GM23338 (cell line): ENCODE data around the gene GRIN2A. TPM values are rescaled to one million over a fixed set of nuclear protein-coding genes. Genes with fewer than 3 reads are reported as not detected.
A peak's percentile ranks its signal among the peaks of the same experiment; 100 is the strongest.

Experiments
- ATAC-seq: fragments of 200-7000 bp; cut with Tn5 transposase; 3 replicates; pipeline ENCODE4 v1.9.1; 2020
- DNase-seq: peaks from one replicate; pipeline ENCODE4 v3.0.0-alpha.2; 2015; ENCODE audit warnings: low spot score
- H2AFZ ChIP-seq: fragments of 200-600 bp; sonication (generic); 2 replicates; pipeline ENCODE4 v1.8.0; 2016; ENCODE audit warnings: antibody characterized with exemption, mild to moderate bottlenecking, moderate library complexity
- H3F3A ChIP-seq: fragments of 200-600 bp; sonication (generic); replicated peaks from 2 replicates; pipeline ENCODE4 v1.8.0; 2017; ENCODE audit warnings: antibody characterized with exemption, mixed run types, low read depth
- H3K27ac ChIP-seq: fragments of 200-600 bp; sonication (generic); 2 replicates; pipeline ENCODE4 v1.6.1; 2016; ENCODE audit warnings: low read depth
- H3K27me3 ChIP-seq: fragments of 200-600 bp; sonication (generic); 2 replicates; pipeline ENCODE4 v1.8.0; 2016; ENCODE audit warnings: mild to moderate bottlenecking, mixed run types, moderate library complexity; ENCODE audit not compliant: insufficient read depth
- H3K36me3 ChIP-seq: fragments of 200-600 bp; sonication (generic); 2 replicates; pipeline ENCODE4 v1.8.0; 2016; ENCODE audit warnings: mild to moderate bottlenecking; ENCODE audit not compliant: insufficient read depth
- H3K4me1 ChIP-seq: fragments of 200-600 bp; sonication (generic); 2 replicates; pipeline ENCODE4 v1.8.0; 2016; ENCODE audit warnings: mild to moderate bottlenecking, moderate library complexity; ENCODE audit not compliant: insufficient read depth
- H3K4me2 ChIP-seq: fragments of 200-600 bp; sonication (generic); 2 replicates; pipeline ENCODE4 v1.7.1; 2017; ENCODE audit warnings: mixed run types
- H3K4me3 ChIP-seq: fragments of 200-600 bp; sonication (generic); 2 replicates; pipeline ENCODE4 v1.6.1; 2016; ENCODE audit warnings: mixed run types
- H3K79me2 ChIP-seq: fragments of 200-600 bp; sonication (generic); replicated peaks from 2 replicates; pipeline ENCODE4 v1.8.0; 2017; ENCODE audit warnings: mild to moderate bottlenecking; ENCODE audit not compliant: insufficient read depth
- H3K9me2 ChIP-seq: fragments of 200-600 bp; sonication (generic); 2 replicates; pipeline ENCODE4 v1.8.0; 2017; ENCODE audit not compliant: insufficient read depth
- H4K20me1 ChIP-seq: fragments of 200-600 bp; sonication (generic); replicated peaks from 2 replicates; pipeline ENCODE4 v1.8.0; 2017; ENCODE audit warnings: mild to moderate bottlenecking; ENCODE audit not compliant: insufficient read depth
- H3K27ac Mint-ChIP-seq: 2 replicates; pipeline ENCODE4 v1.8.0; 2020; ENCODE audit warnings: inconsistent platforms, mild to moderate bottlenecking, moderate library complexity, mixed read lengths
- H3K27me3 Mint-ChIP-seq: 3 replicates; pipeline ENCODE4 v1.8.0; 2022; ENCODE audit warnings: low read depth, mild to moderate bottlenecking, moderate library complexity, mixed read lengths, inconsistent platforms; ENCODE audit not compliant: insufficient read depth, poor library complexity
- H3K36me3 Mint-ChIP-seq: 3 replicates; pipeline ENCODE4 v1.8.0; 2021; ENCODE audit warnings: low read depth, mild to moderate bottlenecking, inconsistent platforms, moderate library complexity, mixed read lengths
- H3K4me1 Mint-ChIP-seq: 3 replicates; pipeline ENCODE4 v1.8.0; 2020; ENCODE audit warnings: mild to moderate bottlenecking, inconsistent platforms, mixed read lengths
- H3K4me3 Mint-ChIP-seq: 3 replicates; pipeline ENCODE4 v1.8.0; 2021; ENCODE audit warnings: moderate library complexity, mild to moderate bottlenecking, inconsistent platforms, mixed read lengths
- H3K9me3 Mint-ChIP-seq: 3 replicates; pipeline ENCODE4 v1.8.0; 2020; ENCODE audit warnings: moderate library complexity, mild to moderate bottlenecking, inconsistent platforms, mixed read lengths
- CREB1 ChIP-seq: fragments of 250-450 bp; sonication (Bioruptor Pico); IDR thresholded peaks from 2 replicates; pipeline ENCODE4 v1.5.0; 2020; ENCODE audit warnings: low read depth, mild to moderate bottlenecking, moderate library complexity
- CTCF ChIP-seq, 2 experiments: fragments of 200-600 bp in 1 of 2; sonication (generic) in 1 of 2; conservative IDR thresholded peaks; 2 replicates each; pipeline versions ENCODE4 v1.5.1 to v1.6.1; 2016 to 2017; ENCODE audit warnings: antibody characterized with exemption in 2 of 2, low read depth in 2 of 2, mild to moderate bottlenecking in 2 of 2, moderate library complexity in 1 of 2
- EZH2 ChIP-seq: fragments of 200-600 bp; sonication (generic); IDR thresholded peaks from one replicate; pipeline ENCODE4 v1.8.0; 2017; ENCODE audit warnings: antibody characterized with exemption, mild to moderate bottlenecking, low read depth; ENCODE audit not compliant: unreplicated experiment
- EZH2phosphoT487 ChIP-seq: fragments of 200-600 bp; sonication (generic); IDR thresholded peaks from one replicate; pipeline ENCODE4 v1.8.1; 2018; ENCODE audit warnings: antibody characterized with exemption; ENCODE audit not compliant: unreplicated experiment
- JUNB ChIP-seq: IDR thresholded peaks from one replicate; pipeline ENCODE4 v1.6.1; 2016; ENCODE audit warnings: antibody characterized with exemption; ENCODE audit not compliant: unreplicated experiment
- STAT1 ChIP-seq: IDR thresholded peaks from one replicate; pipeline ENCODE4 v1.6.1; 2016; ENCODE audit warnings: antibody characterized with exemption; ENCODE audit not compliant: unreplicated experiment
- ZNF114 ChIP-seq: fragments of 250-450 bp; sonication (Bioruptor Pico); IDR thresholded peaks from 2 replicates; pipeline ENCODE4 v1.5.0; 2020; ENCODE audit warnings: mild to moderate bottlenecking, moderate library complexity
- polyA plus RNA-seq: library from polyadenylated mRNA; unstranded; fragments of >200 nt; fragmentation: Nextera tagmentation; extraction: Ambion mirVana; gene quantifications from 2 replicates; pipeline ENCODE4 v1.2.1, GENCODE V29; 2016
- total RNA-seq: library from RNA; depleted of rRNA; stranded (reverse); fragments of >200 nt; shearing (Covaris generic); gene quantifications from 2 replicates; pipeline ENCODE4 v1.2.3, GENCODE V29; 2014
- TF ChIP-seq, protein P1 (sequence below): IDR thresholded peaks from one replicate; pipeline ENCODE4 v1.6.1; 2018; ENCODE audit warnings: antibody characterized with exemption; ENCODE audit not compliant: unreplicated experiment
- TF ChIP-seq, protein P2 (sequence below): fragments of 250-450 bp; sonication (Bioruptor Pico); IDR thresholded peaks from 2 replicates; pipeline ENCODE4 v1.5.0; 2020; ENCODE audit warnings: mild to moderate bottlenecking, moderate library complexity

Gene GRIN2A
- total and polyA plus RNA-seq, 2 experiments from 2014 or later = 0.89 to 5.1 TPM

DNA sequence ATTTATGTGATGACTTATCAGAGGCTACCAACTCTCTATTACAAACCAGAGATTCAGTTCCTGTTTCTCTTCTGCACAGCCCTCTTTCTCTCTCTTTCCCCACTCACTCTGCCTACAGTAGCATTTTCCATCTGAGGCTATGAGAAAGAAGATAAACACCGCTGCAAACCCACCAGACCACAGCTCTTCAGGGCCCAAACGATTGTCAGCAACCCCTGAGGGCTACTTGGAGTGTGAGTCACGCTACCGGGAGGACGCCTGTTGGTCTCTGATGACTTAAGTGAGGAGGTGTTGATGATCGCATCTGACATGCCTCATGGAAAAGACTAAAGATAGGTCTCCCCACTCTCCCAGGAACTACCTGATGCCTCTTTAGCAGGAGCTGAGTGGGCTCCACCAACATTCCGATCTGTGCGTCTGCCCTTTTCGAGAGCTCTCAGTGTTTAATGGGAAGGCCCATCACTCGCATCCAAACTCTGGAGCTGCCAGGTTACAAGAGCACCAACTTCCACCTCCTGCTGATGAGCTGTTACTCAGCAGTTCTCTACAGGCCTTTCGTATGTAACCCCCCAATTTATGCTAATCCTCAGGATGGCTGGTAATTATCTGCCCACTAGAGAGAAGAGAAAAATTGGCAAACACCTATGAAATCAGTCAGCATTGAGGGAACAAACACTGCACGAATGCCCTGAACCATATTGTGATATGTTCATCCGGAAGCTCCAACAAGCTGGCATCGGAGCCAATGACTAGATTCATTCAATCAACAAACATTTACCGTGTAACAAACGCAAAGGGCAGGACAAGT, 9.2 kb downstream of the GRIN2A start:
- H3K4me3 Mint-ChIP-seq = no peak overlapping the region
- no peaks in the 10 kb centered on the region; the same call in 2 of the 3 replicates for H3K9me3 Mint-ChIP-seq
- H3K9me2 ChIP-seq = 0 out of 2 replicates have a peak, but pooled peaks cover 12% of the 10 kb centered on the region
- DNase-seq (peak; percentile 23), ATAC-seq (no peak)
- no peak overlapping the region for H3K27ac ChIP-seq
- H3F3A ChIP-seq = no peaks in the 10 kb centered on the region
- H4K20me1 ChIP-seq = no peaks in the 10 kb centered on the region
- no peaks in the 10 kb centered on the region for H3K27me3 Mint-ChIP-seq
- no peak overlapping the region for H3K4me3 ChIP-seq
- H2AFZ ChIP-seq = 0 out of 2 replicates have a peak overlapping the region, but pooled peaks have one; percentile 43
- H3K27ac Mint-ChIP-seq = peak overlapping the region; percentile 34; the same call in 1 of the 2 replicates
- TF ChIP-seq, protein P1, sequence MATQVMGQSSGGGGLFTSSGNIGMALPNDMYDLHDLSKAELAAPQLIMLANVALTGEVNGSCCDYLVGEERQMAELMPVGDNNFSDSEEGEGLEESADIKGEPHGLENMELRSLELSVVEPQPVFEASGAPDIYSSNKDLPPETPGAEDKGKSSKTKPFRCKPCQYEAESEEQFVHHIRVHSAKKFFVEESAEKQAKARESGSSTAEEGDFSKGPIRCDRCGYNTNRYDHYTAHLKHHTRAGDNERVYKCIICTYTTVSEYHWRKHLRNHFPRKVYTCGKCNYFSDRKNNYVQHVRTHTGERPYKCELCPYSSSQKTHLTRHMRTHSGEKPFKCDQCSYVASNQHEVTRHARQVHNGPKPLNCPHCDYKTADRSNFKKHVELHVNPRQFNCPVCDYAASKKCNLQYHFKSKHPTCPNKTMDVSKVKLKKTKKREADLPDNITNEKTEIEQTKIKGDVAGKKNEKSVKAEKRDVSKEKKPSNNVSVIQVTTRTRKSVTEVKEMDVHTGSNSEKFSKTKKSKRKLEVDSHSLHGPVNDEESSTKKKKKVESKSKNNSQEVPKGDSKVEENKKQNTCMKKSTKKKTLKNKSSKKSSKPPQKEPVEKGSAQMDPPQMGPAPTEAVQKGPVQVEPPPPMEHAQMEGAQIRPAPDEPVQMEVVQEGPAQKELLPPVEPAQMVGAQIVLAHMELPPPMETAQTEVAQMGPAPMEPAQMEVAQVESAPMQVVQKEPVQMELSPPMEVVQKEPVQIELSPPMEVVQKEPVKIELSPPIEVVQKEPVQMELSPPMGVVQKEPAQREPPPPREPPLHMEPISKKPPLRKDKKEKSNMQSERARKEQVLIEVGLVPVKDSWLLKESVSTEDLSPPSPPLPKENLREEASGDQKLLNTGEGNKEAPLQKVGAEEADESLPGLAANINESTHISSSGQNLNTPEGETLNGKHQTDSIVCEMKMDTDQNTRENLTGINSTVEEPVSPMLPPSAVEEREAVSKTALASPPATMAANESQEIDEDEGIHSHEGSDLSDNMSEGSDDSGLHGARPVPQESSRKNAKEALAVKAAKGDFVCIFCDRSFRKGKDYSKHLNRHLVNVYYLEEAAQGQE = no peak
- TF ChIP-seq, protein P2, sequence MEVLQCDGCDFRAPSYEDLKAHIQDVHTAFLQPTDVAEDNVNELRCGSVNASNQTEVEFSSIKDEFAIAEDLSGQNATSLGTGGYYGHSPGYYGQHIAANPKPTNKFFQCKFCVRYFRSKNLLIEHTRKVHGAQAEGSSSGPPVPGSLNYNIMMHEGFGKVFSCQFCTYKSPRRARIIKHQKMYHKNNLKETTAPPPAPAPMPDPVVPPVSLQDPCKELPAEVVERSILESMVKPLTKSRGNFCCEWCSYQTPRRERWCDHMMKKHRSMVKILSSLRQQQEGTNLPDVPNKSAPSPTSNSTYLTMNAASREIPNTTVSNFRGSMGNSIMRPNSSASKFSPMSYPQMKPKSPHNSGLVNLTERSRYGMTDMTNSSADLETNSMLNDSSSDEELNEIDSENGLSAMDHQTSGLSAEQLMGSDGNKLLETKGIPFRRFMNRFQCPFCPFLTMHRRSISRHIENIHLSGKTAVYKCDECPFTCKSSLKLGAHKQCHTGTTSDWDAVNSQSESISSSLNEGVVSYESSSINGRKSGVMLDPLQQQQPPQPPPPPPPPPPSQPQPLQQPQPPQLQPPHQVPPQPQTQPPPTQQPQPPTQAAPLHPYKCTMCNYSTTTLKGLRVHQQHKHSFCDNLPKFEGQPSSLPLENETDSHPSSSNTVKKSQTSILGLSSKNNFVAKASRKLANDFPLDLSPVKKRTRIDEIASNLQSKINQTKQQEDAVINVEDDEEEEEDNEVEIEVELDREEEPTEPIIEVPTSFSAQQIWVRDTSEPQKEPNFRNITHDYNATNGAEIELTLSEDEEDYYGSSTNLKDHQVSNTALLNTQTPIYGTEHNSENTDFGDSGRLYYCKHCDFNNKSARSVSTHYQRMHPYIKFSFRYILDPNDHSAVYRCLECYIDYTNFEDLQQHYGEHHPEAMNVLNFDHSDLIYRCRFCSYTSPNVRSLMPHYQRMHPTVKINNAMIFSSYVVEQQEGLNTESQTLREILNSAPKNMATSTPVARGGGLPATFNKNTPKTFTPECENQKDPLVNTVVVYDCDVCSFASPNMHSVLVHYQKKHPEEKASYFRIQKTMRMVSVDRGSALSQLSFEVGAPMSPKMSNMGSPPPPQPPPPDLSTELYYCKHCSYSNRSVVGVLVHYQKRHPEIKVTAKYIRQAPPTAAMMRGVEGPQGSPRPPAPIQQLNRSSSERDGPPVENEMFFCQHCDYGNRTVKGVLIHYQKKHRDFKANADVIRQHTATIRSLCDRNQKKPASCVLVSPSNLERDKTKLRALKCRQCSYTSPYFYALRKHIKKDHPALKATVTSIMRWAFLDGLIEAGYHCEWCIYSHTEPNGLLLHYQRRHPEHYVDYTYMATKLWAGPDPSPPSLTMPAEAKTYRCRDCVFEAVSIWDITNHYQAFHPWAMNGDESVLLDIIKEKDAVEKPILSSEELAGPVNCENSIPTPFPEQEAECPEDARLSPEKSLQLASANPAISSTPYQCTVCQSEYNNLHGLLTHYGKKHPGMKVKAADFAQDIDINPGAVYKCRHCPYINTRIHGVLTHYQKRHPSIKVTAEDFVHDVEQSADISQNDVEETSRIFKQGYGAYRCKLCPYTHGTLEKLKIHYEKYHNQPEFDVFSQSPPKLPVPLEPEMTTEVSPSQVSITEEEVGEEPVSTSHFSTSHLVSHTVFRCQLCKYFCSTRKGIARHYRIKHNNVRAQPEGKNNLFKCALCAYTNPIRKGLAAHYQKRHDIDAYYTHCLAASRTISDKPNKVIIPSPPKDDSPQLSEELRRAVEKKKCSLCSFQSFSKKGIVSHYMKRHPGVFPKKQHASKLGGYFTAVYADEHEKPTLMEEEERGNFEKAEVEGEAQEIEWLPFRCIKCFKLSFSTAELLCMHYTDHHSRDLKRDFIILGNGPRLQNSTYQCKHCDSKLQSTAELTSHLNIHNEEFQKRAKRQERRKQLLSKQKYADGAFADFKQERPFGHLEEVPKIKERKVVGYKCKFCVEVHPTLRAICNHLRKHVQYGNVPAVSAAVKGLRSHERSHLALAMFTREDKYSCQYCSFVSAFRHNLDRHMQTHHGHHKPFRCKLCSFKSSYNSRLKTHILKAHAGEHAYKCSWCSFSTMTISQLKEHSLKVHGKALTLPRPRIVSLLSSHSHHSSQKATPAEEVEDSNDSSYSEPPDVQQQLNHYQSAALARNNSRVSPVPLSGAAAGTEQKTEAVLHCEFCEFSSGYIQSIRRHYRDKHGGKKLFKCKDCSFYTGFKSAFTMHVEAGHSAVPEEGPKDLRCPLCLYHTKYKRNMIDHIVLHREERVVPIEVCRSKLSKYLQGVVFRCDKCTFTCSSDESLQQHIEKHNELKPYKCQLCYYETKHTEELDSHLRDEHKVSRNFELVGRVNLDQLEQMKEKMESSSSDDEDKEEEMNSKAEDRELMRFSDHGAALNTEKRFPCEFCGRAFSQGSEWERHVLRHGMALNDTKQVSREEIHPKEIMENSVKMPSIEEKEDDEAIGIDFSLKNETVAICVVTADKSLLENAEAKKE (CRISPR knock-in tag) = no peak
- TF ChIP-seq JUNB = no peak
- no peak for TF ChIP-seq CREB1 (CRISPR knock-in tag)
- TF ChIP-seq STAT1 = no peak
- no peak for TF ChIP-seq EZH2phosphoT487
- TF ChIP-seq EZH2 = no peak
- TF ChIP-seq ZNF114 = no peak
- TF ChIP-seq CTCF (conservative IDR thresholded peaks at IDR 0.05; ENCODE audit: low read depth in 2 of 2) = no peak
- H3K36me3 ChIP-seq = no peaks in the 10 kb centered on the region
- no peak overlapping the region for H3K4me2 ChIP-seq
- H3K4me1 ChIP-seq = peaks cover 9% of the 10 kb centered on the region; the same call in 1 of the 2 replicates
- peaks cover 11% of the 10 kb centered on the region for H3K4me1 Mint-ChIP-seq
- no peaks in the 10 kb centered on the region for H3K79me2 ChIP-seq
- H3K36me3 Mint-ChIP-seq = peaks cover 8% of the 10 kb centered on the region
- H3K27me3 ChIP-seq = no peaks in the 10 kb centered on the region
